Epithelial cell of prostate (primary cell): ENCODE data around the gene COL5A3.

Source experiments
- DNase-seq: peaks from one replicate; pipeline ENCODE4 v3.0.0-alpha.2; 2011; ENCODE audit warnings: low read depth, low spot score
- H3K27ac ChIP-seq: fragments of 450-650 bp; 2 replicates; pipeline ENCODE4 v1.5.1; 2017; ENCODE audit warnings: mild to moderate bottlenecking

Gene COL5A3

DNA sequence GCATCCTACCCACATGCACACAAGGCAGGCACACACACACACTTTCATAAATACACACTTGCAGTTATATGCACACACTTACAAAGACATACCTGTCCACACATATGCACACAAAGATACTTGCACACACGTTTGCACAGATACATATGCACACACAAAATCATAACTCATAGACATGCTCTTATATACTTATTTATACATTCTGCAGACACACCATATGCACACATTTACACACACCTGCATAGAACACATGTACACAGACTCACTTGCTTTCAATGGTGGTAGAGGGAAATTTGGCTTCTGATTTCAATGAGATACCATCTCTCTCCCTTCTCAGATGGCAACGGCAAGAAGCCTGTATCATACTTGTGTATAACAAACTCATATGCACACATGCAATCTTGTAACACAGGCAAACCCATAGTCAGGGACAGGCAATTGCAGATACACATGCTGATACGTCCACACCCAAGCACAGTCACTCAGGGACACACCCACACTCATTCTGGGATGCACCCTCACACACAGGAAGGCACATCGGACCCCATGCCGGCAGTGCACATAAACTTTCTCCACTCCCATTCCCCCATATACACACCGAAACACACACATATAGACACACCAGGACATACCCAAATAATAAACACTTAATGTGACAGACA is 98.6 kb downstream of the COL5A3 start:
- H3K27ac ChIP-seq = no peak overlapping the region

DNA sequence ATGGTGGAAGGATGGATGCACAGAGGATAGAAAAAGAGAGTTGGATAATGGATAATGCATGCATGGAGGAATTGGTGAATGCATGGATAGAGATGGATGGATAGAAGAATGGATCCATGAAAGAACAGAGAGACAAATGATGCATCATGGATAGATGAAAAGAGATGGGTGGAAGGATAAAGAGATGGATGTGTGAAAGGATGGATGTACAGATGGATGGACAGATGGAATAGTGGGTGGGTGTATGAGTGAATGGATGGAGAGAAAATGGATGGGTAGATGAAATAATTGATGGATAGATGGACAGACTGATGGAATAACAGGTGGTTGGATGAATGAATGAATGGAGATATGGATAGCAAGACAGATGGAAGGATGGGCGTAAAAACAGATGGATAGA is 99.7 kb downstream of the COL5A3 start:
- DNase-seq = no peak
- H3K27ac ChIP-seq = no peak overlapping the region

More for the DNA sequence above, 98.6 kb downstream of the COL5A3 start:
- no peak for DNase-seq
